ENCODE results near the gene TMEM132C.
"Not testable (repeated sequence)": the region's sequence is repeated elsewhere in the genome, so short reads cannot be mapped to it uniquely, and the experiment has no call there.

Gene TMEM132C

DNA sequence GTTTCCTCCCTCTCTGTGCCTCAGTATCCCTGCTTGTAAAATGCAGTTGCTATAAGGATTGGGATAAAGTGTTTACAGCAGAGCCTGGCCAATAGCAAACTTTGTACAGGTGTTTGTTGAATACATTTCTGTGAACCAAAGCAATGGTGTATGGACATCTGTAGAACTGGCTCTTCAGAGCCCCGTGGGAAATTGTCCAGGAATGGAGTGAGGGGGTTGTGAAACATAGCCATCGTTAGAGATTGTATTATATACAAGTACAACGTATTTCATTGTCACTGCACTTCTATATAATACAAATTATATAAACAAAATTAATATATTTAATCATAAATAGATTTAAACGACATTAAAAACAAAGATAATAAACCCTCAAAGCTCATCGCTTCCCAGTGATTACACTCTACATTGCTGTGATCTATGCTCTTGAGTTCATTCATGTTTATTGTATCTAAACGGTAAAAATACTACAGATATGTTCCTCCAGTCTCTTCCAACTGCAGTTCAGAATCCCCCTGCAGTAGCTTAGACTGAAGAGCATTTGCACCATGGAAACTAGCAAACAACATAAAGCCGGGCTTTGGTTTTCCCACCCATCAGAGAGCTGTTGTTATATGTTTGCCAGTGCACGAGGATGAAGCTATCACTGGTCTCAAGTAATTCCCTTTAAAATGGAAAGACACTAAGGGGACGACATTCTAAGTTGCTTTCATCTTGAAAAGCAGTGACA, 216.7 kb downstream of the TMEM132C start:
- Histone ChIP-seq H3K9me3 (ENCODE audit: control insufficient read depth, insufficient read depth, low read depth, low read length) (no peaks in the 10 kb centered on the region), H3K4me3 (ENCODE audit: low read depth, low read length) (no peak overlapping the region), H3K36me3 (ENCODE audit: control insufficient read depth in 2 of 2, insufficient read depth in 1 of 2, low read length in 2 of 2) (no peaks in the 10 kb centered on the region), H3K4me1 (ENCODE audit: control insufficient read depth, insufficient read depth, low read length) (no peaks in the 10 kb centered on the region), H3K27ac (ENCODE audit: extremely low read depth, low read depth, low read length) (no peak overlapping the region)
- TF ChIP-seq, protein P1, sequence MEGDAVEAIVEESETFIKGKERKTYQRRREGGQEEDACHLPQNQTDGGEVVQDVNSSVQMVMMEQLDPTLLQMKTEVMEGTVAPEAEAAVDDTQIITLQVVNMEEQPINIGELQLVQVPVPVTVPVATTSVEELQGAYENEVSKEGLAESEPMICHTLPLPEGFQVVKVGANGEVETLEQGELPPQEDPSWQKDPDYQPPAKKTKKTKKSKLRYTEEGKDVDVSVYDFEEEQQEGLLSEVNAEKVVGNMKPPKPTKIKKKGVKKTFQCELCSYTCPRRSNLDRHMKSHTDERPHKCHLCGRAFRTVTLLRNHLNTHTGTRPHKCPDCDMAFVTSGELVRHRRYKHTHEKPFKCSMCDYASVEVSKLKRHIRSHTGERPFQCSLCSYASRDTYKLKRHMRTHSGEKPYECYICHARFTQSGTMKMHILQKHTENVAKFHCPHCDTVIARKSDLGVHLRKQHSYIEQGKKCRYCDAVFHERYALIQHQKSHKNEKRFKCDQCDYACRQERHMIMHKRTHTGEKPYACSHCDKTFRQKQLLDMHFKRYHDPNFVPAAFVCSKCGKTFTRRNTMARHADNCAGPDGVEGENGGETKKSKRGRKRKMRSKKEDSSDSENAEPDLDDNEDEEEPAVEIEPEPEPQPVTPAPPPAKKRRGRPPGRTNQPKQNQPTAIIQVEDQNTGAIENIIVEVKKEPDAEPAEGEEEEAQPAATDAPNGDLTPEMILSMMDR (tag by site-specific recombination; IDR thresholded peaks at IDR 0.05), result no peak
- TF ChIP-seq ZNF416 (tag by site-specific recombination; IDR thresholded peaks at IDR 0.05) (no peak), BCL11A (tag by site-specific recombination; IDR thresholded peaks at IDR 0.05; ENCODE audit: low read depth) (no peak), ZFP69B (tag by site-specific recombination; IDR thresholded peaks at IDR 0.05) (no peak), ZNF777 (tag by site-specific recombination; IDR thresholded peaks at IDR 0.05; ENCODE audit: borderline replicate concordance) (no peak), ZNF248 (tag by site-specific recombination; IDR thresholded peaks at IDR 0.05) (no peak), BCL11B (tag by site-specific recombination; IDR thresholded peaks at IDR 0.05; ENCODE audit: low read depth) (no peak), ZNF140 (tag by site-specific recombination; IDR thresholded peaks at IDR 0.05) (no peak)
- TF ChIP-seq, protein P2, sequence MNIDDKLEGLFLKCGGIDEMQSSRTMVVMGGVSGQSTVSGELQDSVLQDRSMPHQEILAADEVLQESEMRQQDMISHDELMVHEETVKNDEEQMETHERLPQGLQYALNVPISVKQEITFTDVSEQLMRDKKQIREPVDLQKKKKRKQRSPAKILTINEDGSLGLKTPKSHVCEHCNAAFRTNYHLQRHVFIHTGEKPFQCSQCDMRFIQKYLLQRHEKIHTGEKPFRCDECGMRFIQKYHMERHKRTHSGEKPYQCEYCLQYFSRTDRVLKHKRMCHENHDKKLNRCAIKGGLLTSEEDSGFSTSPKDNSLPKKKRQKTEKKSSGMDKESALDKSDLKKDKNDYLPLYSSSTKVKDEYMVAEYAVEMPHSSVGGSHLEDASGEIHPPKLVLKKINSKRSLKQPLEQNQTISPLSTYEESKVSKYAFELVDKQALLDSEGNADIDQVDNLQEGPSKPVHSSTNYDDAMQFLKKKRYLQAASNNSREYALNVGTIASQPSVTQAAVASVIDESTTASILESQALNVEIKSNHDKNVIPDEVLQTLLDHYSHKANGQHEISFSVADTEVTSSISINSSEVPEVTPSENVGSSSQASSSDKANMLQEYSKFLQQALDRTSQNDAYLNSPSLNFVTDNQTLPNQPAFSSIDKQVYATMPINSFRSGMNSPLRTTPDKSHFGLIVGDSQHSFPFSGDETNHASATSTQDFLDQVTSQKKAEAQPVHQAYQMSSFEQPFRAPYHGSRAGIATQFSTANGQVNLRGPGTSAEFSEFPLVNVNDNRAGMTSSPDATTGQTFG (tag by site-specific recombination; IDR thresholded peaks at IDR 0.05; ENCODE audit: borderline replicate concordance), result no peak
- ChIA-PET CTCF (no interaction called here), POLR2A (no interaction called here)

DNA sequence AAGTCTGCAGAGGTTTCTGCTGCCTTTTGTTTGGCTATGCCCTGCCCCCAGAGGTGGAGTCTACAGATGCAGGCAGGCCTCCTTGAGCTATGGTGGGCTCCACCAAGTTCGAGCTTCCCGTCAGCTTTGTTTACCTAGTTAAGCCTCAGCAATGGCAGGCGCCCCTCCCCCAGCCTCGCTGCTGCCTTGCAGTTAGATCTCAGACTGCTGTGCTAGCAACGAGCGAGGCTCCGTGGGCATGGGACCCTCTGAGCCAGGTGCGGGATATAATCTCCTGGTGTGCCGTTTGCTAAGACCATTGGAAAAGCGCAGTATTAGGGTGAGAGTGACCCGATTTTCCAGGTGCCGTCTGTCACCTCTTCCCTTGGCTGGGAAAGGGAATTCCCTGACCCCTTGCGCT, 230.4 kb downstream of the TMEM132C start:
- H3K4me1 ChIP-seq (ENCODE audit: control insufficient read depth, insufficient read depth, low read length); H3K36me3 ChIP-seq (ENCODE audit: control insufficient read depth in 2 of 2, insufficient read depth in 1 of 2, low read length in 2 of 2); H3K27ac ChIP-seq (ENCODE audit: extremely low read depth, low read depth, low read length); CTCF ChIA-PET; POLR2A ChIA-PET; H3K9me3 ChIP-seq (ENCODE audit: control insufficient read depth, insufficient read depth, low read depth, low read length); H3K4me3 ChIP-seq (ENCODE audit: low read depth, low read length): not testable (repeated sequence)

DNA sequence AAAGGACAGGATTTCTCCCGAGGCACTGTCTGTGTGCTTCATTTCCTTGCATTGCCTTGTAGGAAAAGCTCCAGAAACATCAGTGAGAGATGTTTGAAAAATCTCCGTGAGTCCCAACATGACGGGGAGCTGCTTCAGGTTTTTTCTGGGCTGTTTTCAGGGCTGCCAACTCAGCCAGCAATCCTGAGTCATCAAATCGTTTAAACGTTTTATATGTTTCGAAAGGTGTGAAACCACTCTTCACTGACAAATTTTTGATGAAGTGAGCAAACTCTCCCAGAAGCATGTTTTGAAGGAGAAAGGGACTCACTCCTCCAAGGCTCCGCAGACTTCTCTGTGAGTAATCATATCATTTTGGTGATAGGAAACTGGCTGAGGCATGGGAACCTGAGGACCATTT, 240.5 kb downstream of the TMEM132C start:
- no peak overlapping the region for H3K27ac ChIP-seq (ENCODE audit: extremely low read depth, low read depth, low read length)
- H3K4me3 ChIP-seq (ENCODE audit: low read depth, low read length), result no peak overlapping the region
- no peaks in the 10 kb centered on the region for H3K9me3 ChIP-seq (ENCODE audit: control insufficient read depth, insufficient read depth, low read depth, low read length)
- TF ChIP-seq ZNF561 (tag by site-specific recombination; IDR thresholded peaks at IDR 0.05; ENCODE audit: borderline replicate concordance) (no peak), SETDB1 (IDR thresholded peaks at IDR 0.05; ENCODE audit: insufficient read length, low read length) (no peak), ZNF140 (tag by site-specific recombination; IDR thresholded peaks at IDR 0.05) (no peak), ZBTB48 (tag by site-specific recombination; IDR thresholded peaks at IDR 0.05) (no peak), ZNF776 (tag by site-specific recombination; IDR thresholded peaks at IDR 0.05; ENCODE audit: borderline replicate concordance) (no peak), ZNF169 (tag by site-specific recombination; IDR thresholded peaks at IDR 0.05) (no peak), GLIS1 (tag by site-specific recombination; IDR thresholded peaks at IDR 0.05) (no peak), ZNF670 (tag by site-specific recombination; IDR thresholded peaks at IDR 0.05; ENCODE audit: low read depth) (no peak), ZNF211 (tag by site-specific recombination; IDR thresholded peaks at IDR 0.05; ENCODE audit: low read depth) (no peak), ZNF664 (tag by site-specific recombination; IDR thresholded peaks at IDR 0.05) (no peak), SP7 (tag by site-specific recombination; IDR thresholded peaks at IDR 0.05) (no peak), ZNF830 (tag by site-specific recombination; IDR thresholded peaks at IDR 0.05; ENCODE audit: low read depth) (no peak), ZNF423 (tag by site-specific recombination; IDR thresholded peaks at IDR 0.05) (no peak), ZNF391 (tag by site-specific recombination; IDR thresholded peaks at IDR 0.05; ENCODE audit: borderline replicate concordance, low read depth) (no peak)
- H3K4me1 ChIP-seq (ENCODE audit: control insufficient read depth, insufficient read depth, low read length), result no peaks in the 10 kb centered on the region
- POLR2A ChIA-PET, result no interaction called here
- H3K36me3 ChIP-seq (ENCODE audit: control insufficient read depth in 2 of 2, insufficient read depth in 1 of 2, low read length in 2 of 2), result no peaks in the 10 kb centered on the region
- CTCF ChIA-PET, result no interaction called here

All from HEK293 (cell line).